Testis (tissue), 2 donors: ENCODE measurements around the gene PDSS1.

Experiments
- POLR2A ChIP-seq: fragments of 450-650 bp; IDR thresholded peaks from one replicate; pipeline ENCODE4 v1.6.1; 2017; ENCODE audit warnings: antibody characterized with exemption, mild to moderate bottlenecking, moderate library complexity
- TF ChIP-seq, protein P1 (sequence below), 3 experiments: fragments of 450-650 bp in 2 of 3; fragments of 200-600 bp in 1 of 3; sonication (generic) in 1 of 3; IDR thresholded peaks; one replicate each; pipeline ENCODE4 v1.5.1; 2016 to 2019; ENCODE audit warnings: antibody characterized with exemption in 3 of 3, mild to moderate bottlenecking in 2 of 3, moderate library complexity in 1 of 3

GRCh38 chr10:26781797-26782196 is 84.3 kb downstream of the PDSS1 start:
- TF ChIP-seq, protein P1, sequence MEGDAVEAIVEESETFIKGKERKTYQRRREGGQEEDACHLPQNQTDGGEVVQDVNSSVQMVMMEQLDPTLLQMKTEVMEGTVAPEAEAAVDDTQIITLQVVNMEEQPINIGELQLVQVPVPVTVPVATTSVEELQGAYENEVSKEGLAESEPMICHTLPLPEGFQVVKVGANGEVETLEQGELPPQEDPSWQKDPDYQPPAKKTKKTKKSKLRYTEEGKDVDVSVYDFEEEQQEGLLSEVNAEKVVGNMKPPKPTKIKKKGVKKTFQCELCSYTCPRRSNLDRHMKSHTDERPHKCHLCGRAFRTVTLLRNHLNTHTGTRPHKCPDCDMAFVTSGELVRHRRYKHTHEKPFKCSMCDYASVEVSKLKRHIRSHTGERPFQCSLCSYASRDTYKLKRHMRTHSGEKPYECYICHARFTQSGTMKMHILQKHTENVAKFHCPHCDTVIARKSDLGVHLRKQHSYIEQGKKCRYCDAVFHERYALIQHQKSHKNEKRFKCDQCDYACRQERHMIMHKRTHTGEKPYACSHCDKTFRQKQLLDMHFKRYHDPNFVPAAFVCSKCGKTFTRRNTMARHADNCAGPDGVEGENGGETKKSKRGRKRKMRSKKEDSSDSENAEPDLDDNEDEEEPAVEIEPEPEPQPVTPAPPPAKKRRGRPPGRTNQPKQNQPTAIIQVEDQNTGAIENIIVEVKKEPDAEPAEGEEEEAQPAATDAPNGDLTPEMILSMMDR (IDR thresholded peaks at IDR 0.05) = no peak
- no peak for TF ChIP-seq POLR2A
